ENCODE data around the gene SPESP1.

Gene SPESP1

DNA sequence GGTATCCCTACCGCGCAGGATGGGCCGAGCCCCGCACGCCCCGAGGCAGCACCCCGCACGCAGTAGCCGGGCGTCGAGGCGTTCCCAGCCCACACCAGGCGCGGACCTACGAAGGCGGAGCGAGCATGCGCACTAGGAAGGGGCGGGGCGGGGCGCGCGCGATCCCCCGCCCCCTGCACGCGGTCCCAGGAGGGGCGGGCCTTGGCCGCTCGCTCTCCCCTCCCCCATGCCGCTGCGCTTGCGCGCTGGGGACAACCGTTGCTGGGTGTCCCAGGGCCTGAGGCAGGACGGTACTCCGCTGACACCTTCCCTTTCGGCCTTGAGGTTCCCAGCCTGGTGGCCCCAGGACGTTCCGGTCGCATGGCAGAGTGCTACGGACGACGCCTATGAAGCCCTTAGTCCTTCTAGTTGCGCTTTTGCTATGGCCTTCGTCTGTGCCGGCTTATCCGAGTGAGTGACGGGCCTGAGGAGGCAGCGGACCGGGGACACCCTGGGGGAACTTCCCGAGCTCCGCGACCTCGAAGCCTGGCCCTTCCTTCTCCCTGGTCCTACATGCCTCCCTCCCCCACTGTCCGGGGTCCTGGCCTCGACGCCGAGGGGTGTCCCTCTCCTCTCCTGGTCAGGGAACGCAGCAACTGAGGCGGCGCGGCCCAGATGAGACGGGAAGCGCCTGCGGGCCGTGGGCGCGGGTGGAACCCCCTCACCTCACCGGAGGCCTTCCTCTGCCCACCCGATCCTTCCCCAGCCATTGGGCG is at the start of gene SPESP1:
TSS of gene SPESP1 (plus strand) at position 258 of the 755 bp plus-strand sequence. CDS start at position 387, 129 bp downstream.
- Histone ChIP-seq H3K36me3 (ENCODE audit: control insufficient read depth, insufficient read depth, low read length) (no peaks in the 10 kb centered on the region), H3K27me3 (ENCODE audit: control insufficient read depth, insufficient read depth, low read length) (no peaks in the 10 kb centered on the region), H3K9me3 (ENCODE audit: control insufficient read depth, insufficient read depth, low read length) (no peaks in the 10 kb centered on the region), H3K4me3 (ENCODE audit: low read length) (no peak within 1 kb of the TSS), H3K4me1 (ENCODE audit: control insufficient read depth, insufficient read depth, low read length) (no peaks in the 10 kb centered on the region), H3K27ac (ENCODE audit: low read length) (no peak within 1 kb of the TSS)
- no peak for DNase-seq (ENCODE audit: low read depth, low spot score)
- no CpG with 5 or more reads among the region's 72 CpGs for WGBS (ENCODE audit: insufficient coverage, insufficient read length)

DNA sequence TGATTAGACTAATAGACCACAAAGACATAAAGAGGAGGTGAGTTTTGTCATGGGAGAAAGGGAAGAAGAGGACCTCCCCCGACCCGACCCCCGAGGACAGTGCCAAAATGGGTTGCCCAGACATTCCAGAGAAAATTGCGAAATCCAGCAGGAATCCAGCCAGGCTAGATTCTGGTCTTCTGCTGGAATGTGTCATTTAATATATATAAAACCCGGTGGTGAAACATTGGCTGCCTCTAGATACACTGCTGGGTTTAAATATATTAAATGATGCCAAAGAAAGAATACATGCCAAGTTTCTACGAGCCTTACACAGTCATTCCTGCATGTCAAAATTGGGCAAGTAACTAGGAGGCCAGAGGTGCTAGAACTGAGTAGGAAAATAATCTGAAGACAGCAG is 45.3 kb upstream of the SPESP1 start:
- H3K9me3 ChIP-seq (ENCODE audit: control insufficient read depth, insufficient read depth, low read length): no peaks in the 10 kb centered on the region
- DNase-seq (ENCODE audit: low read depth, low spot score): no peak
- no peak overlapping the region for H3K27ac ChIP-seq (ENCODE audit: low read length)
- no peaks in the 10 kb centered on the region for H3K36me3 ChIP-seq (ENCODE audit: control insufficient read depth, insufficient read depth, low read length)
- H3K4me1 ChIP-seq (ENCODE audit: control insufficient read depth, insufficient read depth, low read length): no peaks in the 10 kb centered on the region; the same call in 1 of the 2 replicates
- WGBS (ENCODE audit: insufficient coverage, insufficient read length): no CpG with 5 or more reads among the region's 6 CpGs
- no peaks in the 10 kb centered on the region for H3K27me3 ChIP-seq (ENCODE audit: control insufficient read depth, insufficient read depth, low read length)
- H3K4me3 ChIP-seq (ENCODE audit: low read length): no peak overlapping the region

DNA sequence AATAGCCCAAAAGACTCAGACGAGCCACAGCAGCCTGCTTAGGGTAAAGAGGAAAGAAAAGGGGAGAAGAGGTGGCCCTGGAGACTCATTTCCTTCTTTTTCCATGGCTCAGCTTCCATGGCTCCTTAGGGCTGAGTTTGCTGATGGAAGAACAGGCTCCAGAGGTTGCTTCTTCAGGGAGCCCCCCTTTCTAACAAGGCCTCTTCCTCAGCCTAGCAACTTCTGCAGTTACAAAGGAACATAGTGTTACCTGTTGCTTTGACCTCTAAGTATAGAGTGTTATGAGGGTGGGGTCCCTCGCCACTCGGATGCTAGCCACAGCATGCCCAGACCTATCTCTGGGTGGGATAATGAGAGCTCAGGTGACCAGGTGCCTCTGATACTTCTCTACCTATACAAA is 43.2 kb upstream of the SPESP1 start:
- no peak overlapping the region for H3K27ac ChIP-seq (ENCODE audit: low read length)
- H3K4me1 ChIP-seq (ENCODE audit: control insufficient read depth, insufficient read depth, low read length): no peaks in the 10 kb centered on the region; the same call in 1 of the 2 replicates
- no peak overlapping the region for H3K4me3 ChIP-seq (ENCODE audit: low read length)
- H3K27me3 ChIP-seq (ENCODE audit: control insufficient read depth, insufficient read depth, low read length): no peaks in the 10 kb centered on the region
- H3K36me3 ChIP-seq (ENCODE audit: control insufficient read depth, insufficient read depth, low read length): no peaks in the 10 kb centered on the region
- no CpG with 5 or more reads among the region's 3 CpGs for WGBS (ENCODE audit: insufficient coverage, insufficient read length)
- no peaks in the 10 kb centered on the region for H3K9me3 ChIP-seq (ENCODE audit: control insufficient read depth, insufficient read depth, low read length)
- no peak for DNase-seq (ENCODE audit: low read depth, low spot score)

DNA sequence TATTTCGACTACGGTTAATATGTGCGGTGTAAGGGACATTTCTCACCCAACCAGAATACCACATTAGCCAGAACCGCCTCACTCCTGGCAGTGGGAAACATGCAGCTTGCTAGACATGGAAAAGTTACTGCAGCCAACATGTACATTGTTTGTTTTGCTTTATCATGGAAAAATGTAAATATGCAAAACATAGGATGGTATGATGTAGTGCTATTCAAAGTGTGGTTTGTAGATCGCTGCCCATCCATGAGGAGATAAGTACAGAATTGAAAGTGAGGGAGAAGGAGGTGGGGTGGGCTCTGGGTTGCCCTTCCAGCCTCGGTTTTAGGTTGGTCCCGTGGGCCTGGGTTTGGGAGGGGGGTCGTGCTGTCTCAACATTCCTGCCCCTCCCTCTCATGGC is 42.5 kb upstream of the SPESP1 start:
- WGBS (ENCODE audit: insufficient coverage, insufficient read length): no CpG with 5 or more reads among the region's 8 CpGs
- DNase-seq (ENCODE audit: low read depth, low spot score): no peak
- Histone ChIP-seq H3K27ac (ENCODE audit: low read length) (no peak overlapping the region), H3K4me3 (ENCODE audit: low read length) (no peak overlapping the region), H3K27me3 (ENCODE audit: control insufficient read depth, insufficient read depth, low read length) (no peaks in the 10 kb centered on the region), H3K36me3 (ENCODE audit: control insufficient read depth, insufficient read depth, low read length) (no peaks in the 10 kb centered on the region), H3K4me1 (ENCODE audit: control insufficient read depth, insufficient read depth, low read length) (no peaks in the 10 kb centered on the region; the same call in 1 of the 2 replicates), H3K9me3 (ENCODE audit: control insufficient read depth, insufficient read depth, low read length) (no peaks in the 10 kb centered on the region)

DNA sequence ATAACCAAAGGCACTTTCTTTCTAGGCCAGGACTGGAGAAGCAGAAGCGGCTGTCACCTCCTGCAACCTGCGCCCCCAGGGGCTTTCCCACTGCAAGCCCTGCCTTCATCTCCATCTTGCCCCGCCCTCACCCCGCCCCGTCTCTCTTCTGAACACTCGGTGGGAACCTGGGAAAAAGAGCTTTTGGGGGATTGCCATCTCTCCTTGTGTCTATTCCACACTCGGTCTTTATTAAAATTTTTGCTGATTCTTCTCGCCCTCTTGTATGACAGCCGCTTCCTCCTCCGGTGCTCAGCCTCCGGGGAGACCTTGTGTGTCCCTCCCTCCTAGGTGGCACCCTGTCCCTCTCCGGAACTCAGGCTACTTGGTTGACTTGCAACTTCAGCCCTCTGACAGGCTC is 41.9 kb upstream of the SPESP1 start:
- Histone ChIP-seq H3K36me3 (ENCODE audit: control insufficient read depth, insufficient read depth, low read length) (no peaks in the 10 kb centered on the region), H3K9me3 (ENCODE audit: control insufficient read depth, insufficient read depth, low read length) (no peaks in the 10 kb centered on the region), H3K27me3 (ENCODE audit: control insufficient read depth, insufficient read depth, low read length) (no peaks in the 10 kb centered on the region), H3K4me3 (ENCODE audit: low read length) (no peak overlapping the region), H3K4me1 (ENCODE audit: control insufficient read depth, insufficient read depth, low read length) (no peaks in the 10 kb centered on the region; the same call in 1 of the 2 replicates), H3K27ac (ENCODE audit: low read length) (no peak overlapping the region)
- DNase-seq (ENCODE audit: low read depth, low spot score): no peak
- WGBS (ENCODE audit: insufficient coverage, insufficient read length): no CpG with 5 or more reads among the region's 12 CpGs

- Histone ChIP-seq H3K36me3 (ENCODE audit: control insufficient read depth, insufficient read depth, low read length) (no peaks in the 10 kb centered on the region), H3K4me1 (ENCODE audit: control insufficient read depth, insufficient read depth, low read length) (no peaks in the 10 kb centered on the region), H3K27me3 (ENCODE audit: control insufficient read depth, insufficient read depth, low read length) (no peaks in the 10 kb centered on the region), H3K9me3 (ENCODE audit: control insufficient read depth, insufficient read depth, low read length) (no peaks in the 10 kb centered on the region), H3K4me3 (ENCODE audit: low read length) (no peak overlapping the region), H3K27ac (ENCODE audit: low read length) (no peak overlapping the region)
- DNase-seq (ENCODE audit: low read depth, low spot score): no peak
- no CpG with 5 or more reads among the region's 1 CpG for WGBS (ENCODE audit: insufficient coverage, insufficient read length)
Observed at GRCh38 chr15:68894208-68894607, 36.1 kb upstream of the SPESP1 start.

DNA sequence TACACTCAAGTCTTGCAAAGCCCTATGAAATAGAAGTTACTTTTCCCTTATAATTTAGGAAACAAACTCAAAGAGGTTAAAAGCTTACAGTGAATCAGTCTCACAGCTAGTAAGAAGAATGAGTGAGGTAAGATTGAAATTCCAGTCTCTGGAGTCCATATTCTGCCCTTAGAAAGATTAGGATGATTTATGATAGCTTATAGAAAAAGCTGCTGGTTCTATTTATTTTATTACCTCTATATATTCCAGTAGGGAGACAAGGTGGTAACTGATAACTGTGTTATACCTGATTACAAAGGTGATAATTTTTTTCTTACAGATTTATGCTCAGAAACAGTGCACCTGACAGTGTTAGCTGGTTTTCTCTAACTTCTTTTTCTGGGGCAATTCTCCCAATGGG is 34.1 kb upstream of the SPESP1 start:
- no peaks in the 10 kb centered on the region for H3K27me3 ChIP-seq (ENCODE audit: control insufficient read depth, insufficient read depth, low read length)
- no peaks in the 10 kb centered on the region for H3K4me1 ChIP-seq (ENCODE audit: control insufficient read depth, insufficient read depth, low read length)
- no peaks in the 10 kb centered on the region for H3K36me3 ChIP-seq (ENCODE audit: control insufficient read depth, insufficient read depth, low read length)
- DNase-seq (ENCODE audit: low read depth, low spot score): no peak
- no peak overlapping the region for H3K27ac ChIP-seq (ENCODE audit: low read length)
- no peak overlapping the region for H3K4me3 ChIP-seq (ENCODE audit: low read length)
- H3K9me3 ChIP-seq (ENCODE audit: control insufficient read depth, insufficient read depth, low read length): no peaks in the 10 kb centered on the region

DNA sequence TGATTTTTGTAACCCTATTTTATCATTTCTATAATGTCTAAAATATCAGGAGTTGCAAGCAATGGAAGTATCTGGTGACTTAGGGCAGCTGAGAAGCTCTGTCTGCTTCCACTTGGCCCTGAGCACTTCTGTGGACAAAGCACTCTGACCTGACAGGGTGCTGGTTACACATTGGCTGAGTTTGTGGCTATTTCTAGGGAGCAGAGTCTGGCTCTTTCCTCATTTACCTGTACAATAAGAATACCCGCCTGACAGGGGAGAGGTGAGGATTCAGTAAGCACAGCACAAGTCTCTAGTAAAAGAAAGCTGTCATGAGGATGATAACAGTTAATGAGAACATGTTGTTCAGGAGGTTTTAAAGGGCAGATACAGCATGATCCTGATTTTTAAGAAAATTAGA is 33.3 kb upstream of the SPESP1 start:
- Histone ChIP-seq H3K4me1 (ENCODE audit: control insufficient read depth, insufficient read depth, low read length) (no peaks in the 10 kb centered on the region), H3K27ac (ENCODE audit: low read length) (no peak overlapping the region), H3K36me3 (ENCODE audit: control insufficient read depth, insufficient read depth, low read length) (no peaks in the 10 kb centered on the region), H3K4me3 (ENCODE audit: low read length) (no peak overlapping the region), H3K9me3 (ENCODE audit: control insufficient read depth, insufficient read depth, low read length) (no peaks in the 10 kb centered on the region), H3K27me3 (ENCODE audit: control insufficient read depth, insufficient read depth, low read length) (no peaks in the 10 kb centered on the region)
- no CpG with 5 or more reads among the region's 1 CpG for WGBS (ENCODE audit: insufficient coverage, insufficient read length)
- no peak for DNase-seq (ENCODE audit: low read depth, low spot score)

DNA sequence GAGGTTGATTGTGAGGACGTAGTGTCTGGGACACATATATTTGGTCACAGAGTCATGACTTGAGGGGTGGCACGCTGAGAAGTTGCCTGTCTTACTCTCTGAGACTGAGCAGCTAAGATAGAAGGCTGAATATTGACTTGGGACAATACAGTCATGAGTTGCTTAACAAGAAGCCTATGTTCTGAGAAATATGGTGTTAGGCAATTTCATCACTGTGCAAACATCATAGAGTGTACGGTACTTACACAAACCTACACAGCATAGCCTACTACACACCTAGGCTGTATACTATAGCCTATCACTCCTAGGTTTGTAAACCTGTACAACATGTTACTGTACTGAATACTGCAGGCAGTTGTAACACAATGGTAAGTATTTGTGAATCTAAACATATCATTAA is 30.3 kb upstream of the SPESP1 start:
- no peaks in the 10 kb centered on the region for H3K9me3 ChIP-seq (ENCODE audit: control insufficient read depth, insufficient read depth, low read length)
- H3K27me3 ChIP-seq (ENCODE audit: control insufficient read depth, insufficient read depth, low read length): no peaks in the 10 kb centered on the region
- WGBS (ENCODE audit: insufficient coverage, insufficient read length): no CpG with 5 or more reads among the region's 3 CpGs
- H3K4me3 ChIP-seq (ENCODE audit: low read length): no peak overlapping the region
- H3K36me3 ChIP-seq (ENCODE audit: control insufficient read depth, insufficient read depth, low read length): no peaks in the 10 kb centered on the region
- no peak for DNase-seq (ENCODE audit: low read depth, low spot score)
- no peak overlapping the region for H3K27ac ChIP-seq (ENCODE audit: low read length)
- no peaks in the 10 kb centered on the region for H3K4me1 ChIP-seq (ENCODE audit: control insufficient read depth, insufficient read depth, low read length)

DNA sequence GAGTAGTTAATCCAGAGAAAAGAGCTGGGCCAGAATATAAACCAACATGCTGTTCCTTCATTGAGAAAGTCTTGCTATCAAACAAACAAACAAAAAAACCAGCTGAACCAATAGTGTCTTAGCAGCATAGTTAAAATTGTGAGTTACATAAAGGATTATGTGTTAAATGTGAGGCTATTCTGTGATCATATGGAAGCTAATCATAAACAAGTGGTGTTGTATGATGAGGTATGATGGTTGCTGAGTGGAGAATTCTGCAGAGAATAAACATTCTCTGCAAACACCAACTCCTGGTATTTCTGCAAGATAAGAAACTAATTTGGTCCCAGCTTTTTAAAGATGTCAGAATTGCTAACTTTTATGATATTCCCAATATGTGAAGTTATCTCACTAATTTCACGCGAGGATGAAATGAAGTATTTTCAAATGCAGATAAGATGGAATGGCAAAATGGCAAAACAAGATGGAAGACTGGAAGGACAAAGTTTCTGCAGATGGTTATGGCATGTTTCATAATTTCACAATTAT is 22.9 kb upstream of the SPESP1 start:
- no peak for DNase-seq (ENCODE audit: low read depth, low spot score)
- no CpG with 5 or more reads among the region's 2 CpGs for WGBS (ENCODE audit: insufficient coverage, insufficient read length)
- H3K36me3 ChIP-seq (ENCODE audit: control insufficient read depth, insufficient read depth, low read length): no peaks in the 10 kb centered on the region
- no peak overlapping the region for H3K27ac ChIP-seq (ENCODE audit: low read length)
- no peaks in the 10 kb centered on the region for H3K9me3 ChIP-seq (ENCODE audit: control insufficient read depth, insufficient read depth, low read length)
- no peaks in the 10 kb centered on the region for H3K4me1 ChIP-seq (ENCODE audit: control insufficient read depth, insufficient read depth, low read length)
- no peak overlapping the region for H3K4me3 ChIP-seq (ENCODE audit: low read length)
- H3K27me3 ChIP-seq (ENCODE audit: control insufficient read depth, insufficient read depth, low read length): no peaks in the 10 kb centered on the region

- H3K4me1 ChIP-seq (ENCODE audit: control insufficient read depth, insufficient read depth, low read length): no peaks in the 10 kb centered on the region
- no peaks in the 10 kb centered on the region for H3K36me3 ChIP-seq (ENCODE audit: control insufficient read depth, insufficient read depth, low read length)
- H3K27ac ChIP-seq (ENCODE audit: low read length): no peak overlapping the region
- no peaks in the 10 kb centered on the region for H3K9me3 ChIP-seq (ENCODE audit: control insufficient read depth, insufficient read depth, low read length)
- H3K27me3 ChIP-seq (ENCODE audit: control insufficient read depth, insufficient read depth, low read length): no peaks in the 10 kb centered on the region
- no peak overlapping the region for H3K4me3 ChIP-seq (ENCODE audit: low read length)
- DNase-seq (ENCODE audit: low read depth, low spot score): no peak
Observed at GRCh38 chr15:68909601-68910100, 20.7 kb upstream of the SPESP1 start.
